Smooth muscle cell (in vitro differentiated cells): ENCODE data around the gene SNRNP27. TPM values are rescaled to one million over a fixed set of nuclear protein-coding genes. Genes with fewer than 3 reads are reported as not detected.

ENCODE experiments used
- DNase-seq: peaks from one replicate; lab custom pipeline; 2025; ENCODE audit not compliant: unreplicated experiment; lab: John Stamatoyannopoulos, UW
- H2AFZ ChIP-seq: fragments of 200-600 bp; sonication (generic); 2 replicates; pipeline ENCODE4 v1.6.0; 2016; ENCODE audit warnings: antibody characterized with exemption, low read depth, mild to moderate bottlenecking
- H3F3A ChIP-seq: fragments of 200-600 bp; sonication (generic); 2 replicates; pipeline ENCODE4 v1.6.0; 2017; ENCODE audit warnings: antibody characterized with exemption, low read depth
- H3K27ac ChIP-seq: fragments of 200-600 bp; sonication (generic); 2 replicates; pipeline ENCODE4 v1.5.1; 2016; ENCODE audit warnings: low read depth, mild to moderate bottlenecking
- H3K27me3 ChIP-seq: fragments of 200-600 bp; sonication (generic); 2 replicates; pipeline ENCODE4 v1.6.1; 2016; ENCODE audit warnings: low read depth, mild to moderate bottlenecking
- H3K36me3 ChIP-seq: fragments of 200-600 bp; sonication (generic); 2 replicates; pipeline ENCODE4 v1.5.1; 2016; ENCODE audit warnings: low read depth
- H3K4me1 ChIP-seq: fragments of 200-600 bp; sonication (generic); 2 replicates; pipeline ENCODE4 v1.5.1; 2016; ENCODE audit warnings: low read depth
- H3K4me2 ChIP-seq: fragments of 200-600 bp; sonication (generic); 2 replicates; pipeline ENCODE4 v1.6.0; 2016; ENCODE audit warnings: mild to moderate bottlenecking
- H3K4me3 ChIP-seq: fragments of 200-600 bp; sonication (generic); 2 replicates; pipeline ENCODE4 v1.5.1; 2016; ENCODE audit warnings: mild to moderate bottlenecking
- H3K79me2 ChIP-seq: fragments of 200-600 bp; sonication (generic); 2 replicates; pipeline ENCODE4 v1.6.0; 2016; ENCODE audit warnings: low read depth, mild to moderate bottlenecking
- H3K9ac ChIP-seq: fragments of 200-600 bp; sonication (generic); 2 replicates; pipeline ENCODE4 v1.6.0; 2016; ENCODE audit warnings: low read depth
- H3K9me3 ChIP-seq: fragments of 200-600 bp; sonication (generic); replicated peaks from 2 replicates; pipeline ENCODE4 v1.5.1; 2016; ENCODE audit warnings: low read depth
- H4K20me1 ChIP-seq: fragments of 200-600 bp; sonication (generic); 2 replicates; pipeline ENCODE4 v1.6.0; 2016; ENCODE audit warnings: low read depth
- WGBS: methylation state at CpG from one replicate; pipeline ENCODE4 v1.1.7; 2016; ENCODE audit warnings: low lambda C conversion rate; 5-methylcytosine and 5-hydroxymethylcytosine counted together
- polyA plus RNA-seq: library from polyadenylated mRNA; unstranded; fragments of >200 nt; fragmentation: Nextera tagmentation; extraction: Ambion mirVana; gene quantifications from 2 replicates; pipeline ENCODE4 v1.2.1, GENCODE V29; 2016
- total RNA-seq: library from RNA; depleted of rRNA; stranded (reverse); fragments of >200 nt; gene quantifications from 2 replicates; pipeline ENCODE4 v1.2.3, GENCODE V29; 2014
- TF ChIP-seq, protein P1 (sequence below): fragments of 200-600 bp; sonication (generic); IDR thresholded peaks from 2 replicates; pipeline ENCODE4 v1.5.1; 2017; ENCODE audit warnings: borderline replicate concordance, mild to moderate bottlenecking, antibody characterized with exemption; ENCODE audit not compliant: insufficient read depth, poor library complexity, severe bottlenecking

The SNRNP27 gene, protein sequence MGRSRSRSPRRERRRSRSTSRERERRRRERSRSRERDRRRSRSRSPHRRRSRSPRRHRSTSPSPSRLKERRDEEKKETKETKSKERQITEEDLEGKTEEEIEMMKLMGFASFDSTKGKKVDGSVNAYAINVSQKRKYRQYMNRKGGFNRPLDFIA
- total RNA-seq (82.7 and 97.8 TPM in 2 replicates), polyA plus RNA-seq (67.9 and 81.8 TPM in 2 replicates)

DNA sequence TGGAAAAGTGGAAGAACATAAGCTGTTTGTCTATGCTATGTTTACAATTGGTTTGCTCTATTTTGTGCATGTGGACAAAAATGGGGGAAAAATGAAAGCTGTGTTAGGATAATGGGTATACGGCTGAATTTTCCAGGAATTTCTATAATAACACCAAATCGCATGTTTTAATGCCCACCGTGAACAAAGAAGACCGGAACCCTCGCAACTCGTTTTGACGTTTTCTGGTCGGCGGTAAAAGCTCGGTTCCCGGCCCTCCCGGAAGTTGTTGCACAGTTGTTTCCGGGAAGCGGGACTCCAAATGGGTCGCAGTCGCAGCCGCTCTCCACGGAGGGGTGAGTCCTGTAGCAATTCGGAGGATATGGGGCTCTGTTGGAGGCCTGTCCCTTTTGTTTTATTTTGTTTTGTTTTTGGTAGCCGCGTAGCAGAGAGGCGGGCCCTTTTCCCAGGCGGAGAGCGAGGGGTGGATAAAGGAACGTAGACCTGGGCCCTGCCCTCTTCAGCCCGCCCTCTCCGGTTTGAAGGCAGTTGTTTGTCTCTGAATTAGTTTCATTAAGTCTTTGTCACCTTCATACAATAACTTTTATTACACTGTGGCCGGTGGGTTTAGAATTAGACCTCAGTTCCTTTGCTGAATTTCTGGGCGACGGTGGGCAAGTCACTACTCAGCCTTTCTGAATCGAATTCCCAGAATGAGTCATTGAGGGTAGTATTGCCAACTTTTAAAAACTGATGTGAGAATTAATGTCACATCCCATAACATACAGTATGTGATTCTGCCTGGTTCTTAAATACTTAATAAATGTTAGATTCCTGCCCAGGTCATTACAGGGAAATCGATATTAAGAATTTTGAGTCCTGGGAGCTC lies at the start of gene SNRNP27:
Gene SNRNP27, plus strand, starts transcription at position 273 of the 868 bp plus-strand sequence. Its CDS starts 29 bp downstream, at position 302.
- Histone ChIP-seq H3K4me1 (peaks cover 5% of the 10 kb centered on the region), H3K27me3 (no peaks in the 10 kb centered on the region), H4K20me1 (no peaks in the 10 kb centered on the region), H3K9me3 (no peaks in the 10 kb centered on the region), H3K9ac (peak within 1 kb of the TSS; percentile 94), H3K4me3 (peak within 1 kb of the TSS; percentile 83), H3K4me2 (peak within 1 kb of the TSS; percentile 92), H3F3A (no peaks in the 10 kb centered on the region), H3K27ac (peak within 1 kb of the TSS; percentile 74), H2AFZ (peak within 1 kb of the TSS; percentile 100), H3K79me2 (peaks cover 31% of the 10 kb centered on the region), H3K36me3 (peaks cover 13% of the 10 kb centered on the region)
- WGBS, result 3% methylated on average over 32 of the region's 32 CpGs
- DNase-seq, result peak; percentile 11
- TF ChIP-seq, protein P1, sequence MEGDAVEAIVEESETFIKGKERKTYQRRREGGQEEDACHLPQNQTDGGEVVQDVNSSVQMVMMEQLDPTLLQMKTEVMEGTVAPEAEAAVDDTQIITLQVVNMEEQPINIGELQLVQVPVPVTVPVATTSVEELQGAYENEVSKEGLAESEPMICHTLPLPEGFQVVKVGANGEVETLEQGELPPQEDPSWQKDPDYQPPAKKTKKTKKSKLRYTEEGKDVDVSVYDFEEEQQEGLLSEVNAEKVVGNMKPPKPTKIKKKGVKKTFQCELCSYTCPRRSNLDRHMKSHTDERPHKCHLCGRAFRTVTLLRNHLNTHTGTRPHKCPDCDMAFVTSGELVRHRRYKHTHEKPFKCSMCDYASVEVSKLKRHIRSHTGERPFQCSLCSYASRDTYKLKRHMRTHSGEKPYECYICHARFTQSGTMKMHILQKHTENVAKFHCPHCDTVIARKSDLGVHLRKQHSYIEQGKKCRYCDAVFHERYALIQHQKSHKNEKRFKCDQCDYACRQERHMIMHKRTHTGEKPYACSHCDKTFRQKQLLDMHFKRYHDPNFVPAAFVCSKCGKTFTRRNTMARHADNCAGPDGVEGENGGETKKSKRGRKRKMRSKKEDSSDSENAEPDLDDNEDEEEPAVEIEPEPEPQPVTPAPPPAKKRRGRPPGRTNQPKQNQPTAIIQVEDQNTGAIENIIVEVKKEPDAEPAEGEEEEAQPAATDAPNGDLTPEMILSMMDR, result no peak

DNA sequence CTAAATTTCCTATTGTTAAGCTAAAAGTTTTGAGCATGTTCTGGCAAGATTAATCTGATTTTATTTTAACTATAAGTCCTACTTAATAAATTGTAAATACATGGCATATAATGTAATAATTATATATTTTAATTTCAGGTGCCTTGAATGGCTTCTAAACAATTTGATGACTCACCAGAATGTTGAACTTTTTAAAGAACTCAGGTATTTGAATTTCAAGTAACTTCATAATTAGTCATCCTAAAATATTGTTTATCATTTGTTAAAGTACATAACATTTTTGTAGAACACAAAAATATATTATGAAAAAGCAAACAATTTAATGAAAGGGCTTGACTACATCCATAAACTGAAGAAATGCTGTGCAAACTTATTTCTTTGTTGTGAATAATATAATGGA lies 49.8 kb upstream of the SNRNP27 start:
- H3K4me1 ChIP-seq, result no peaks in the 10 kb centered on the region
- H3K27me3 ChIP-seq, result no peaks in the 10 kb centered on the region
- TF ChIP-seq, protein P1, result no peak
- H3K9ac ChIP-seq, result no peak overlapping the region
- no peak for DNase-seq
- no peak overlapping the region for H2AFZ ChIP-seq
- H3K9me3 ChIP-seq, result no peaks in the 10 kb centered on the region
- no peaks in the 10 kb centered on the region for H3K79me2 ChIP-seq
- H3K4me2 ChIP-seq, result no peak overlapping the region
- H3K4me3 ChIP-seq, result no peak overlapping the region
- peaks cover 17% of the 10 kb centered on the region for H3K36me3 ChIP-seq
- no peaks in the 10 kb centered on the region for H4K20me1 ChIP-seq
- no peak overlapping the region for H3K27ac ChIP-seq
- H3F3A ChIP-seq, result no peaks in the 10 kb centered on the region

DNA sequence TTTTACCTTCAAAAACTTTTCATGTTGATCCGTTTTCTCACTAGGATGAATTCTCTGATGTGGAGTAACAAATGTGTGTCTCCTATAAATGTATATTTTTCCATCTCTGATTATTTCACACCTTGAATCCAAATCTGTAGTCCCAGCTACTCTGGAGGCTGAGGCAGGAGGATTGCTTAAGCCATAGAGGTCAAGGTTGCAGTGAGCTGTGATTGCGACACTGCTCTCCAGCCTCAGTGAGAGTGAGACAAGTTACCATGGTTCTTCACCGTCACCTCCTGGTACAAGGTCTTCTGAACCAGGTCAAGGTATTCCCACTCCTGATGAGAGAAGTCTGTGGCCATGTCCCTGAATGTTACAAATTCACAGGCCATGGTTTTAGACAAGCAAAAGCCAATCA lies 49.2 kb upstream of the SNRNP27 start:
- Histone ChIP-seq H3K27me3 (no peaks in the 10 kb centered on the region), H3K79me2 (no peaks in the 10 kb centered on the region), H3K9me3 (no peaks in the 10 kb centered on the region), H3K9ac (no peak overlapping the region), H3K4me1 (no peaks in the 10 kb centered on the region), H3K27ac (no peak overlapping the region), H2AFZ (no peak overlapping the region), H3F3A (no peaks in the 10 kb centered on the region), H4K20me1 (no peaks in the 10 kb centered on the region), H3K36me3 (peaks cover 16% of the 10 kb centered on the region), H3K4me2 (no peak overlapping the region), H3K4me3 (no peak overlapping the region)
- TF ChIP-seq, protein P1, result no peak
- no peak for DNase-seq
- 95% methylated on average over 3 of the region's 3 CpGs for WGBS
